Smooth muscle cell (in vitro differentiated cells): ENCODE measurements around the gene RBCK1. TPM values are rescaled to one million over a fixed set of nuclear protein-coding genes. Genes with fewer than 3 reads are reported as not detected.

ENCODE experiments used
- DNase-seq: peaks from one replicate; lab custom pipeline; 2025; ENCODE audit not compliant: unreplicated experiment; lab: John Stamatoyannopoulos, UW
- H2AFZ ChIP-seq: fragments of 200-600 bp; sonication (generic); 2 replicates; pipeline ENCODE4 v1.6.0; 2016; ENCODE audit warnings: antibody characterized with exemption, low read depth, mild to moderate bottlenecking
- H3F3A ChIP-seq: fragments of 200-600 bp; sonication (generic); 2 replicates; pipeline ENCODE4 v1.6.0; 2017; ENCODE audit warnings: antibody characterized with exemption, low read depth
- H3K27ac ChIP-seq: fragments of 200-600 bp; sonication (generic); 2 replicates; pipeline ENCODE4 v1.5.1; 2016; ENCODE audit warnings: low read depth, mild to moderate bottlenecking
- H3K27me3 ChIP-seq: fragments of 200-600 bp; sonication (generic); 2 replicates; pipeline ENCODE4 v1.6.1; 2016; ENCODE audit warnings: low read depth, mild to moderate bottlenecking
- H3K36me3 ChIP-seq: fragments of 200-600 bp; sonication (generic); 2 replicates; pipeline ENCODE4 v1.5.1; 2016; ENCODE audit warnings: low read depth
- H3K4me1 ChIP-seq: fragments of 200-600 bp; sonication (generic); 2 replicates; pipeline ENCODE4 v1.5.1; 2016; ENCODE audit warnings: low read depth
- H3K4me2 ChIP-seq: fragments of 200-600 bp; sonication (generic); 2 replicates; pipeline ENCODE4 v1.6.0; 2016; ENCODE audit warnings: mild to moderate bottlenecking
- H3K4me3 ChIP-seq: fragments of 200-600 bp; sonication (generic); 2 replicates; pipeline ENCODE4 v1.5.1; 2016; ENCODE audit warnings: mild to moderate bottlenecking
- H3K79me2 ChIP-seq: fragments of 200-600 bp; sonication (generic); 2 replicates; pipeline ENCODE4 v1.6.0; 2016; ENCODE audit warnings: low read depth, mild to moderate bottlenecking
- H3K9ac ChIP-seq: fragments of 200-600 bp; sonication (generic); 2 replicates; pipeline ENCODE4 v1.6.0; 2016; ENCODE audit warnings: low read depth
- H3K9me3 ChIP-seq: fragments of 200-600 bp; sonication (generic); replicated peaks from 2 replicates; pipeline ENCODE4 v1.5.1; 2016; ENCODE audit warnings: low read depth
- H4K20me1 ChIP-seq: fragments of 200-600 bp; sonication (generic); 2 replicates; pipeline ENCODE4 v1.6.0; 2016; ENCODE audit warnings: low read depth
- WGBS: methylation state at CpG from one replicate; pipeline ENCODE4 v1.1.7; 2016; ENCODE audit warnings: low lambda C conversion rate; 5-methylcytosine and 5-hydroxymethylcytosine counted together
- polyA plus RNA-seq: library from polyadenylated mRNA; unstranded; fragments of >200 nt; fragmentation: Nextera tagmentation; extraction: Ambion mirVana; gene quantifications from 2 replicates; pipeline ENCODE4 v1.2.1, GENCODE V29; 2016
- total RNA-seq: library from RNA; depleted of rRNA; stranded (reverse); fragments of >200 nt; gene quantifications from 2 replicates; pipeline ENCODE4 v1.2.3, GENCODE V29; 2014
- TF ChIP-seq, protein P1 (sequence below): fragments of 200-600 bp; sonication (generic); IDR thresholded peaks from 2 replicates; pipeline ENCODE4 v1.5.1; 2017; ENCODE audit warnings: borderline replicate concordance, mild to moderate bottlenecking, antibody characterized with exemption; ENCODE audit not compliant: insufficient read depth, poor library complexity, severe bottlenecking

The RBCK1 gene
- total and polyA plus RNA-seq, 2 experiments from 2014 or later: 43.0 to 53.9 TPM

DNA sequence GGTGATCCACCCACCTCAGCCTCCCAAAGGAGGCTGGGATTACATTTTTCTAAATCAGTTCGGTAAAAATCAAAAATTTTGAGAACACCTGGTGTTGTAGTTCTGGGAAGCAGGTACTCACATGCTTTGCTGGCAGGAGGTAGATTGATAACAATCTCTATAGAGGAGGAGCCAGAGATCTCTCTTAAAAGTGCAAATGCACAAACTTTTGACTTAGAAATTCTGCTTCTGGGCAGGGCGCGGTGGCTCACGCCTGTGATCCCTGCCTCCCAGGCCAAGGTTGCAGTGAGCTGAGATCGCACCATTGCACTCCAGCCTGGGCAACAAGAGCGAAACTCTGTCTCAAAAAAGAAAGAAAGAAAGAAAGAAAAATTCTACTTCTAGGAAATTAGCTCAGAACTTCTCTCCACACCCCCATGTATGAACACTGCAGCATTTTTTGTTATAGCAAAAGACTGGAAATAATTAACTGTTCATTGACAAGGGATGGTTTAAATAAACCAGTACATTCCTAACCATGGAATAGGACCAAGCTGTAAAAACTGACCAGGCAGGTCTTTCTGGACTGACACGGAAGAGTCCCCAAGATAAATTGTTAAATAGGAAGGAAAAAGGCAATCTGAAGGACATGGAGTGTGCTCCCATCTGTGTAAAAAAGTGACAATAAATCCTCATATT is 41.9 kb upstream of the RBCK1 start:
- Histone ChIP-seq H2AFZ (no peak overlapping the region), H4K20me1 (no peaks in the 10 kb centered on the region), H3F3A (no peaks in the 10 kb centered on the region), H3K36me3 (no peaks in the 10 kb centered on the region), H3K4me3 (no peak overlapping the region), H3K79me2 (no peaks in the 10 kb centered on the region), H3K27ac (no peak overlapping the region), H3K4me1 (no peaks in the 10 kb centered on the region), H3K9me3 (no peaks in the 10 kb centered on the region), H3K4me2 (no peak overlapping the region), H3K9ac (no peak overlapping the region), H3K27me3 (no peaks in the 10 kb centered on the region)
- 76% methylated on average over 7 of the region's 7 CpGs for WGBS
- TF ChIP-seq, protein P1, sequence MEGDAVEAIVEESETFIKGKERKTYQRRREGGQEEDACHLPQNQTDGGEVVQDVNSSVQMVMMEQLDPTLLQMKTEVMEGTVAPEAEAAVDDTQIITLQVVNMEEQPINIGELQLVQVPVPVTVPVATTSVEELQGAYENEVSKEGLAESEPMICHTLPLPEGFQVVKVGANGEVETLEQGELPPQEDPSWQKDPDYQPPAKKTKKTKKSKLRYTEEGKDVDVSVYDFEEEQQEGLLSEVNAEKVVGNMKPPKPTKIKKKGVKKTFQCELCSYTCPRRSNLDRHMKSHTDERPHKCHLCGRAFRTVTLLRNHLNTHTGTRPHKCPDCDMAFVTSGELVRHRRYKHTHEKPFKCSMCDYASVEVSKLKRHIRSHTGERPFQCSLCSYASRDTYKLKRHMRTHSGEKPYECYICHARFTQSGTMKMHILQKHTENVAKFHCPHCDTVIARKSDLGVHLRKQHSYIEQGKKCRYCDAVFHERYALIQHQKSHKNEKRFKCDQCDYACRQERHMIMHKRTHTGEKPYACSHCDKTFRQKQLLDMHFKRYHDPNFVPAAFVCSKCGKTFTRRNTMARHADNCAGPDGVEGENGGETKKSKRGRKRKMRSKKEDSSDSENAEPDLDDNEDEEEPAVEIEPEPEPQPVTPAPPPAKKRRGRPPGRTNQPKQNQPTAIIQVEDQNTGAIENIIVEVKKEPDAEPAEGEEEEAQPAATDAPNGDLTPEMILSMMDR: no peak
- DNase-seq: no peak

GRCh38 chr20:366719-367485 is 41.2 kb upstream of the RBCK1 start:
- H3K4me2 ChIP-seq: no peak overlapping the region
- DNase-seq: no peak
- no peaks in the 10 kb centered on the region for H3K4me1 ChIP-seq
- H3F3A ChIP-seq: no peaks in the 10 kb centered on the region
- no peaks in the 10 kb centered on the region for H3K79me2 ChIP-seq
- H2AFZ ChIP-seq: no peak overlapping the region
- H3K36me3 ChIP-seq: no peaks in the 10 kb centered on the region
- no peaks in the 10 kb centered on the region for H3K27me3 ChIP-seq
- no peak overlapping the region for H3K27ac ChIP-seq
- WGBS: 83% methylated on average over 13 of the region's 13 CpGs
- H3K9me3 ChIP-seq: no peaks in the 10 kb centered on the region
- no peak overlapping the region for H3K9ac ChIP-seq
- TF ChIP-seq, protein P1: no peak
- no peak overlapping the region for H3K4me3 ChIP-seq
- no peaks in the 10 kb centered on the region for H4K20me1 ChIP-seq

- H3K4me3 ChIP-seq: no peak overlapping the region
- no peak for DNase-seq
- H2AFZ ChIP-seq: no peak overlapping the region
- H3K4me1 ChIP-seq: no peaks in the 10 kb centered on the region
- H3K27ac ChIP-seq: no peak overlapping the region
- H3K27me3 ChIP-seq: no peaks in the 10 kb centered on the region
- TF ChIP-seq, protein P1: no peak
- H3K79me2 ChIP-seq: no peaks in the 10 kb centered on the region
- no peaks in the 10 kb centered on the region for H3F3A ChIP-seq
- H3K9ac ChIP-seq: no peak overlapping the region
- no peaks in the 10 kb centered on the region for H3K36me3 ChIP-seq
- no peak overlapping the region for H3K4me2 ChIP-seq
- H4K20me1 ChIP-seq: no peaks in the 10 kb centered on the region
- no peaks in the 10 kb centered on the region for H3K9me3 ChIP-seq
- 91% methylated on average over 8 of the region's 8 CpGs for WGBS
These were observed 40.6 kb upstream of the RBCK1 start for GRCh38 chr20:367486-367887.
